H9 (cell line): Measurements from ENCODE around the gene GNPTAB. TPM values are rescaled to one million over a fixed set of nuclear protein-coding genes. Genes with fewer than 3 reads are reported as not detected.

ENCODE experiments used
- DNase-seq: peaks from one replicate; pipeline ENCODE4 v3.0.0-alpha.2; 2017
- H2AFZ ChIP-seq: one replicate; pipeline ENCODE4 v1.6.1; 2013; ENCODE audit warnings: mild to moderate bottlenecking, low read length, control low read depth, moderate library complexity
- H2AK5ac ChIP-seq: 2 replicates; pipeline ENCODE4 v1.6.1; 2013; ENCODE audit warnings: low read length, control low read depth, mixed read lengths; ENCODE audit not compliant: insufficient read length
- H2BK120ac ChIP-seq: one replicate; pipeline ENCODE4 v1.6.1; 2013; ENCODE audit warnings: low read depth, mild to moderate bottlenecking, low read length, control low read depth, inconsistent platforms; ENCODE audit not compliant: poor library complexity, severe bottlenecking
- H2BK12ac ChIP-seq: 2 replicates; pipeline ENCODE4 v1.6.1; 2013; ENCODE audit warnings: low read length, control low read depth, mixed read lengths, low read depth; ENCODE audit not compliant: insufficient read length
- H2BK15ac ChIP-seq: 2 replicates; pipeline ENCODE4 v1.6.1; 2013; ENCODE audit warnings: low read depth, low read length, control low read depth
- H2BK20ac ChIP-seq: one replicate; pipeline ENCODE4 v1.6.1; 2013; ENCODE audit warnings: low read depth, mild to moderate bottlenecking, low read length, control low read depth, inconsistent platforms; ENCODE audit not compliant: poor library complexity, severe bottlenecking
- H2BK5ac ChIP-seq: 2 replicates; pipeline ENCODE4 v1.6.1; 2013; ENCODE audit warnings: low read length, control low read depth, mixed read lengths; ENCODE audit not compliant: insufficient read length
- H3K14ac ChIP-seq: 2 replicates; pipeline ENCODE4 v1.6.1; 2013; ENCODE audit warnings: low read length, control low read depth; ENCODE audit not compliant: insufficient read depth
- H3K18ac ChIP-seq: 2 replicates; pipeline ENCODE4 v1.6.1; 2013; ENCODE audit warnings: low read depth, mild to moderate bottlenecking, mixed read lengths, low read length, control low read depth; ENCODE audit not compliant: insufficient read length
- H3K23ac ChIP-seq: 2 replicates; pipeline ENCODE4 v1.6.1; 2013; ENCODE audit warnings: low read length, control low read depth, mixed read lengths, low read depth; ENCODE audit not compliant: insufficient read length
- H3K23me2 ChIP-seq: 2 replicates; pipeline ENCODE4 v1.6.1; 2013; ENCODE audit warnings: low read depth, mild to moderate bottlenecking, mixed read lengths, low read length, control low read depth; ENCODE audit not compliant: insufficient read length, poor library complexity, severe bottlenecking
- H3K27ac ChIP-seq: 2 replicates; pipeline ENCODE4 v1.5.1; 2013; ENCODE audit warnings: low read length, control low read depth, mixed read lengths, low read depth; ENCODE audit not compliant: insufficient read length
- H3K27me3 ChIP-seq: 2 replicates; pipeline ENCODE4 v1.6.1; 2013; ENCODE audit warnings: low read length, control low read depth, inconsistent platforms; ENCODE audit not compliant: insufficient read depth
- H3K4ac ChIP-seq: 2 replicates; pipeline ENCODE4 v1.6.1; 2013; ENCODE audit warnings: low read depth, mild to moderate bottlenecking, control low read depth, inconsistent platforms, low read length, moderate library complexity
- H3K4me1 ChIP-seq: 2 replicates; pipeline ENCODE4 v1.6.1; 2013; ENCODE audit warnings: low read length, control low read depth, inconsistent platforms; ENCODE audit not compliant: insufficient read depth
- H3K4me2 ChIP-seq: 2 replicates; pipeline ENCODE4 v1.6.1; 2013; ENCODE audit warnings: low read length, control low read depth, mixed read lengths; ENCODE audit not compliant: insufficient read length, insufficient read depth
- H3K56ac ChIP-seq: 2 replicates; pipeline ENCODE4 v1.6.1; 2013; ENCODE audit warnings: low read depth, mild to moderate bottlenecking, mixed read lengths, low read length, control low read depth; ENCODE audit not compliant: insufficient read length
- H3K79me1 ChIP-seq: 2 replicates; pipeline ENCODE4 v1.6.1; 2013; ENCODE audit warnings: low read depth, mild to moderate bottlenecking, moderate library complexity, low read length, control low read depth, inconsistent platforms; ENCODE audit not compliant: insufficient read depth, poor library complexity, severe bottlenecking
- H3K79me2 ChIP-seq: 2 replicates; pipeline ENCODE4 v1.6.1; 2013; ENCODE audit warnings: low read length, control low read depth, inconsistent platforms; ENCODE audit not compliant: insufficient read depth
- H3K9ac ChIP-seq: 2 replicates; pipeline ENCODE4 v1.6.1; 2013; ENCODE audit warnings: low read length, control low read depth, mixed read lengths; ENCODE audit not compliant: insufficient read length; ENCODE audit errors: extremely low read depth
- H3K9me3 ChIP-seq: one replicate; pipeline ENCODE4 v1.6.1; 2013; ENCODE audit warnings: low read depth, low read length, inconsistent platforms; ENCODE audit not compliant: control insufficient read depth
- H3T11ph ChIP-seq: one replicate; pipeline ENCODE4 v1.6.1; 2013; ENCODE audit warnings: mild to moderate bottlenecking, low read length, control low read depth, inconsistent platforms
- H4K20me1 ChIP-seq: one replicate; pipeline ENCODE4 v1.6.1; 2013; ENCODE audit not compliant: control insufficient read depth, insufficient read length, insufficient read depth
- H4K5ac ChIP-seq: 2 replicates; pipeline ENCODE4 v1.6.1; 2013; ENCODE audit warnings: low read depth, mild to moderate bottlenecking, mixed read lengths, low read length, control low read depth; ENCODE audit not compliant: insufficient read length
- H4K8ac ChIP-seq: replicated peaks from 2 replicates; pipeline ENCODE4 v1.6.1; 2013; ENCODE audit warnings: low read length, control low read depth, mixed read lengths, low read depth; ENCODE audit not compliant: insufficient read length
- H4K91ac ChIP-seq: 2 replicates; pipeline ENCODE4 v1.6.1; 2013; ENCODE audit warnings: low read depth, mild to moderate bottlenecking, moderate library complexity, mixed read lengths, low read length, control low read depth; ENCODE audit not compliant: insufficient read length
- H3K27ac Mint-ChIP-seq, 3 experiments: 2 replicates in 2 of 3; 3 replicates in 1 of 3; pipeline ENCODE4 v1.8.0; 2020 to 2021; ENCODE audit warnings: mixed read lengths in 3 of 3, mild to moderate bottlenecking in 1 of 3, moderate library complexity in 1 of 3
- H3K27me3 Mint-ChIP-seq: 2 replicates; pipeline ENCODE4 v1.8.0; 2021; ENCODE audit warnings: low read depth, mild to moderate bottlenecking, moderate library complexity, mixed read lengths
- H3K36me3 Mint-ChIP-seq, 3 experiments: 2 replicates in 2 of 3; 3 replicates in 1 of 3; pipeline ENCODE4 v1.8.0; 2020 to 2021; ENCODE audit warnings: low read depth in 3 of 3, mixed read lengths in 3 of 3; ENCODE audit not compliant: insufficient read depth in 1 of 3
- H3K4me1 Mint-ChIP-seq, 2 experiments: 2 replicates each; pipeline ENCODE4 v1.8.0; 2020; ENCODE audit warnings: mixed read lengths in 2 of 2
- H3K4me3 Mint-ChIP-seq, 2 experiments: 2 replicates in 1 of 2; 3 replicates in 1 of 2; pipeline ENCODE4 v1.8.0; 2020 to 2021; ENCODE audit warnings: mild to moderate bottlenecking in 2 of 2, mixed read lengths in 2 of 2, moderate library complexity in 1 of 2
- H3K9me3 Mint-ChIP-seq, 2 experiments: 2 replicates in 1 of 2; 3 replicates in 1 of 2; pipeline ENCODE4 v1.8.0; 2020; ENCODE audit warnings: mild to moderate bottlenecking in 2 of 2, mixed read lengths in 2 of 2, moderate library complexity in 1 of 2
- WGBS: extraction: QIAGEN DNeasy Blood & Tissue Kit; methylation state at CpG from one replicate; pipeline ENCODE4 v1.1.7; 2013; ENCODE audit warnings: missing lambda C conversion rate, low lambda C conversion rate, mixed read lengths; ENCODE audit not compliant: insufficient read length; ENCODE audit errors: extremely low coverage; 5-methylcytosine and 5-hydroxymethylcytosine counted together
- total RNA-seq: library from RNA; stranded (reverse); gene quantifications from 2 replicates; pipeline ENCODE4 v1.2.1, GENCODE V29; 2021
- TF ChIP-seq, protein P1 (sequence below): fragments of 200-600 bp; sonication (generic); conservative IDR thresholded peaks from 3 replicates; pipeline ENCODE4 v1.8.0; 2021; ENCODE audit warnings: antibody characterized with exemption, mild to moderate bottlenecking

The GNPTAB gene
- total RNA-seq, 1 experiment from 2014 or later = 44.3 TPM

DNA sequence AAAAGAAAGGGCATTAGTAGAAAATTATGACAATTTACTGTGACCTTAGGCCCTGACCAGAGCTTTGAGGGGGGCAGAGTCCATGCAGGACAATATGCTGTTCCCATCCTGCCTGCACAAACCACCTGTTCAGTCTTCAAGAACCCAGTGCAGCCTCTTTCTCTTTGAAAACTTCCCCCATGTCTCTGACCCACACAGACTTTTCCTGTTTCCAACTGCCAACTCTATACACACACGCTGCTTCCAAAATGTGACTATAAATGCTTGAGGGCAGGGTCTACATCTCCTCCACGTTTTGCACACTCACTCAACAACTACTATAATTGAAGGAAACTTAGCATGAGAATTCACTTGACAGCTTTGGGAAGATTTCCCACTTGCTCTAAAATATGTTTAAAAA lies 54.9 kb downstream of the GNPTAB start:
- H3K36me3 Mint-ChIP-seq = peaks cover 3 to 37% (median 32%) of the 10 kb centered on the region in 3 experiments; a peak in 6 of 7 replicates
- Histone ChIP-seq H3K4ac (no peak overlapping the region), H3K27me3 (no peaks in the 10 kb centered on the region), H3K23me2 (no peaks in the 10 kb centered on the region), H3K79me1 (no peaks in the 10 kb centered on the region), H3K9me3 (no peaks in the 10 kb centered on the region), H2BK20ac (no peak overlapping the region), H3K18ac (no peak overlapping the region), H3K14ac (no peak overlapping the region), H3K79me2 (no peaks in the 10 kb centered on the region), H2AFZ (no peak overlapping the region), H4K5ac (no peak overlapping the region), H3K4me1 (no peaks in the 10 kb centered on the region), H2BK15ac (no peak overlapping the region), H3K23ac (no peak overlapping the region), H2BK5ac (no peak overlapping the region), H3K9ac (no peak overlapping the region), H2AK5ac (no peak overlapping the region), H4K20me1 (no peaks in the 10 kb centered on the region), H4K91ac (no peak overlapping the region), H2BK120ac (no peak overlapping the region), H4K8ac (no peak overlapping the region), H2BK12ac (no peak overlapping the region), H3K27ac (no peak overlapping the region), H3T11ph (no peak overlapping the region), H3K4me2 (no peak overlapping the region), H3K56ac (no peak overlapping the region)
- H3K27me3 Mint-ChIP-seq = no peaks in the 10 kb centered on the region
- H3K27ac Mint-ChIP-seq = no peak overlapping the region; a peak in 2 of 7 replicates
- H3K4me1 Mint-ChIP-seq = no peaks in the 10 kb centered on the region
- no CpG with 5 or more reads among the region's 2 CpGs for WGBS
- H3K4me3 Mint-ChIP-seq = no peak overlapping the region
- H3K9me3 Mint-ChIP-seq = no peaks in the 10 kb centered on the region
- TF ChIP-seq, protein P1, sequence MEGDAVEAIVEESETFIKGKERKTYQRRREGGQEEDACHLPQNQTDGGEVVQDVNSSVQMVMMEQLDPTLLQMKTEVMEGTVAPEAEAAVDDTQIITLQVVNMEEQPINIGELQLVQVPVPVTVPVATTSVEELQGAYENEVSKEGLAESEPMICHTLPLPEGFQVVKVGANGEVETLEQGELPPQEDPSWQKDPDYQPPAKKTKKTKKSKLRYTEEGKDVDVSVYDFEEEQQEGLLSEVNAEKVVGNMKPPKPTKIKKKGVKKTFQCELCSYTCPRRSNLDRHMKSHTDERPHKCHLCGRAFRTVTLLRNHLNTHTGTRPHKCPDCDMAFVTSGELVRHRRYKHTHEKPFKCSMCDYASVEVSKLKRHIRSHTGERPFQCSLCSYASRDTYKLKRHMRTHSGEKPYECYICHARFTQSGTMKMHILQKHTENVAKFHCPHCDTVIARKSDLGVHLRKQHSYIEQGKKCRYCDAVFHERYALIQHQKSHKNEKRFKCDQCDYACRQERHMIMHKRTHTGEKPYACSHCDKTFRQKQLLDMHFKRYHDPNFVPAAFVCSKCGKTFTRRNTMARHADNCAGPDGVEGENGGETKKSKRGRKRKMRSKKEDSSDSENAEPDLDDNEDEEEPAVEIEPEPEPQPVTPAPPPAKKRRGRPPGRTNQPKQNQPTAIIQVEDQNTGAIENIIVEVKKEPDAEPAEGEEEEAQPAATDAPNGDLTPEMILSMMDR = no peak
- DNase-seq = no peak
